ENCODE results near the gene PUS10.
"Not testable (repeated sequence)": the region's sequence is repeated elsewhere in the genome, so short reads cannot be mapped to it uniquely, and the experiment has no call there.

PUS10 gene

DNA sequence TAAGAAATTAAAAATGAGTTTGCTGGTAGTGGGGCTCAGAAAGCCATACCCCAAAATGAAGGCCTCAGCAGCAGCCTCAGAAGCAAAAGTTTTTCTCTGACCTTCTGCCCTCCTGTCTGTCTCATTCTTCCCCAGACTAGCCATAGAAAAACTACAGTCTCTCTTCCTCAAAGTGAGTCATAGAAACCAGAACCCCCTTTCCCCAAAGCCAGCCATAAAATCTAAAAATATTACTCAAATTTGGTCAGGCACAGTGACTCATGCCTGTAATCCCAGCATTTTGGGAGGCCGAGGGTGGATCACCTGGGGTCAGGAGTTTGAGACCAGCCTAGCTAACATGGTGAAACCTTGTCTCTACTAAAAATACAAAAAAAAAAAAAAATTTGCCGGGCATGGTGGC is 5.8 kb downstream of the PUS10 start:
- DNase-seq: not testable (repeated sequence)

DNA sequence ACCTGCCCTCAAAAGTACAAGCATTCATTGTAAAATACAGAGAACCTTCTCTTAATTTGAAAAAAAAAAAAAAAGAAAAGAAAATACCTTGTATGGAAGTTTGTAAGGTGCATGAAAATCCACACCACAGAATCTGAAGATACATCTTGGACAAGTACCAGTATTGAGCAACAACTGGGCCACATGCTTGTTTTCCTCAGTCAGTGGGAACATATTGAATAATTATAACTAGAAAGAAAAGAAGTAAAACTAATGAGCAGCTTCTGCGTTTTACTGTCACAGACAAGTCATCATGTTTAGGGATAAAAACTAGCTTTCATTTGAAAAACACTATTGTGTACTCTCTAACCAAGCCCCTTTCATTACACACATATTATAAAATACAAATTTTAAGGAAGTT is 6.4 kb downstream of the PUS10 start:
- DNase-seq: no peak

DNA sequence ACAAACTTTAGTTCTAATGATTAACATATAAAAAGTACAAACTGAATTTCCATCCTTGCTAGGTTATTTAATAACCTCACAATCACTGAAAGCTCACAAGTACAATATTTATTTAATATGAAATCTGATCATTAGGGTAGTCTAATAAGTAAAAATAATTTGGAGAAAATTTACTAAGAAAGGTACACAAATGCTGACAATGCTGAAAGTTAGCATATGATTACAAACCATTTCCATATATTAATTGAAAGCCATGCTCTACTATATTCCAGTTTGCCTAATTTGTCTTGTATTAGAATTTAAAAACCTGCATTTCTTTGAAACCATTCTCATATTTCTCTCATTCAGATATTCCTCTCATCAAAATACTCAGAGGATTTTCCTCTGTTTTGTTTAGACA is 8.7 kb downstream of the PUS10 start:
- no peak for DNase-seq

- DNase-seq: no peak
These were observed 11.5 kb downstream of the PUS10 start for GRCh38 chr2:61006486-61007105.

- no peak for DNase-seq
These were observed 12.3 kb downstream of the PUS10 start for GRCh38 chr2:61005736-61006135.

GRCh38 chr2:60998628-60999545 is 19.2 kb downstream of the PUS10 start:
- DNase-seq: no peak

GRCh38 chr2:60994131-60994530 is 23.9 kb downstream of the PUS10 start:
- DNase-seq: no peak

- no peak for DNase-seq
These were observed 25.1 kb downstream of the PUS10 start for GRCh38 chr2:60992985-60993392.

GRCh38 chr2:60991644-60992043 is 26.4 kb downstream of the PUS10 start:
- DNase-seq: no peak

DNA sequence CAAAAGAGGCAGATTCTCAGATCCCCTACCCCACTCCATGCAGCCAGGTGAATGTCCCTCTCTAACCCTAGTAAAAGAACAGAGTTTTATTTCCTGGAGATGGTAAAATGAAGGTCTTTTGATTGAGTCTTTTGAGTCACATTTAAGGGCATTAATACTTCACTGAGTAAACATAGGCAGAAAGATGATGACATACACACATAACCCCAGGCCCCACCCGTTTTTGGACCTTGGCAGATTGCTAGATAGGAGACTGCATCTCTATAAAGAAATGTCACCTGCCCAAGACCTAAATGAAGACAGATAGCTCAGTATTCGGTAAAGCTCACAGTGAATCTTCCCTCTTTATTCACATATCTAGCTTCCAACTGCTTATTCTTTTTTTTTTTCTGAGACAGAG is 28.8 kb downstream of the PUS10 start:
- no peak for DNase-seq

DNA sequence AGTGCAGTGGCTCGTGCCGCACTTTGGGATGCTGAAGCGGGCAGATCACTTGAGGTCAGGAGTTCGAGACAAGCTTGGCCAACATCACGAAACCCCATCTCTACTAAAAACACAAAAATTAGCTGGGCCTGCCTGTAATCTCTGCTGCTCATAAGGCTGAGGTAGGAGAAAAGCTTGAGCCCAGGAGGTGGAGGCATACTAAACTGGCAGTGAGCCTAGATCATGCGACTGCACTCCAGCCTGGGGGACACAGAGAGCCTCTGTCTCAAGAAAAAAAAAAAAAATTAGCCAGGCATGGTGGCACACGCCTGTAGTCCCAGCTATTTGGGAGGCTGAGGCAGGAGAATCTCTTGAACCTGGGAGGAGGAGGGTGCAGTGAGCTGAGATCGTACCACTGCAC is 30.4 kb downstream of the PUS10 start:
- DNase-seq: not testable (repeated sequence)

DNA sequence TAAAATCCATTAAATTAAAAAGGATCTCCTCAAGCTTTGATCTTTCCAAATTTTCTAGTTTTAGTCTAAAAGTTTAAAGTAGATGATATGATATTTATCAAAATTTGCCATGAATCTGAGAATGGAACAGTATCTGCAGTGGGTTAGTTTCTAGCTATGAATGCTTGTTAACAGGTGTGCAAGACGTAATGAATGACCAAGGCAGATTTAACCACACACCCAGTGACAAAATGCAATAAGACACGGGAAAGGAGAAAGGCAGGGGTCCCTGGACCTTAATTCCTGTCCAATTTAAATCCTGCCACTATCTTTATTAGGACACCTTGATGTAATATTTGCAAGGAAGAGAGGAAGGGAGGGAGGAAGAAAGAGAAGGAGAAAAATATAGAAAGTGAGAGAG is 31.0 kb downstream of the PUS10 start:
- no peak for DNase-seq

- no peak for DNase-seq
These were observed 33.3 kb downstream of the PUS10 start for GRCh38 chr2:60984720-60985119.

DNA sequence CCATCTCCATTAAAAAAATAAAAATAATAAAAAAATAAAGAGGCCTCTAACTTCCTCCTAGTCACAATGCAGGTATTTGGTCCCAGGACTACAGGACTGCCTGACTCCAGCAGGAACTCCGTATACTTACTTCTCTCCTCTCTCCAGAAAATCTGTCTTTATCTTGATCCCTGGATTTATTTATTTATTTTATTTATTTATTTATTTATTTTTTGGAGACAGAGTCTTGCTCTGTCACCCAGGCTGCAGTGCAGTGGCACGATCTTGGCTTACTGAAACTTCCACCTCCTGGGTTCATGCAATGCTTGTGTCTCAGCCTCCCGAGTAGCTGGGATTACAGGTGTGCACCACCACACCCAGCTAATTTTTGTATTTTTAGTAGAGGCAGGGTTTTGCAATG is 36.0 kb downstream of the PUS10 start:
- DNase-seq: not testable (repeated sequence)

DNA sequence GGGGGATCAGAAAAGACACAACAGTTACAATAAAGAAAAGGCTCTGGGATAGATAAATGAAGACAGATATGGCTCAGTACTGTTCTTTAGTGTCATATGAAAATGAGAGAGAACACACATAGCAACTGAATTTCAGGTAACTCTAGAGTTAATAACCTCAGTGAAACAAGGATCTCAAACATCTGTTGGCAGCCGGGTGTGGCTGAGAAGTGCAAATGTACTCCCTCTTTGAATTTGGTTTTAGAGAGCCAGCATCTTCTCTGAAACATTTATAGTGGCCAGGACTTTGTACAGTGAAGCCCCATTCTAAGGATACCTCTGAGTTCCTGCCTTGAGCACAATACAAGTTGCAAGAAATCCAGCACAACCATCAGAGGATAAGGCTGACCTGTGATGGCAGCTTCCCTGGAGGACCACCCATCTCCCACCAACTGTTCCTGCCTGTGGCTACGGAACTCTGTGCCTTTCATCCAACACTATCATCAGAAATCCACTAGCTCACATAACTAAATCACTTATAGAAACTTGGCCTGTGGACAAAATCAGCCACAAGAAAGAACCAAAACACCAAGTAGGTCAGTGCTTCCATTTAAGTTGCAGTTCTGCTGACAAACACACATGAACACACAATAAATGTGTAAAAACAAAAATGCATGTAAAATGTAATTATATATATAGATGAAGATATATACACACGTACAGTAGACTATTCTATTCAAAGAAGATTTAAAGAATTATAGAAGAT is 37.8 kb downstream of the PUS10 start:
- no peak for DNase-seq

- DNase-seq: no peak
These were observed 38.8 kb downstream of the PUS10 start for GRCh38 chr2:60979231-60979630.

GRCh38 chr2:60977562-60977895 is 40.5 kb downstream of the PUS10 start:
- no peak for DNase-seq

DNA sequence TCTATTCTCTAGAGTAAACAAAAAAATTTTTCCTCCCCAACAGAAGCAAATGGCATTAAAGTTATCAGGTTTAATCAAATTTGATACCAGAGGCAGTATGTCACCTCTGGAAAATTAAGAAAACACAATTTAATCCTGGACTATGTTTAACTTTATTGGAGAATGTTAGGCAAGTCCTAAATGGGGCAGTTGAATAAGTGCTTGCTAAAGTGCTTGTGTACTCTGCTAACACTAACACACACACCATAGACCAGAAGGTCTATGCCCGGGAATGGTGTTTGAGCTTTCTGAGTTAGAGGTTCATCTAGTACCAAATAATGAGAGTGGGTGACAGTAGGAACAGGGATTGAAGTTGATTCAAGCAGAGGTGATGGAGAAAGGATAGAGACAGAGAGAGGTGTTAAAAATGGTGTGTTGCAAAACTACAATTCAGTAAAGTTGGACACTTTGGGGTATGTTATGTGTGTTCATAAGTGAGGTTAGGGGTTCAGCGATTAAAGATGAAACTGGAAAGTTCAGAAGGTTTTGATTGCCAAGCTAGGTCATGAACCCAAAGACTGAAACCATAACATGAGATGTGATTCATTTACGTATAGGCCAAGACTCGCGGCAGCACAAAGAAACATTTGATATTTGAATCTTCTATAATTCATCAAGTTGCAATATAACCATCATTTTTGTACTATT is 41.0 kb downstream of the PUS10 start:
- DNase-seq: no peak

DNA sequence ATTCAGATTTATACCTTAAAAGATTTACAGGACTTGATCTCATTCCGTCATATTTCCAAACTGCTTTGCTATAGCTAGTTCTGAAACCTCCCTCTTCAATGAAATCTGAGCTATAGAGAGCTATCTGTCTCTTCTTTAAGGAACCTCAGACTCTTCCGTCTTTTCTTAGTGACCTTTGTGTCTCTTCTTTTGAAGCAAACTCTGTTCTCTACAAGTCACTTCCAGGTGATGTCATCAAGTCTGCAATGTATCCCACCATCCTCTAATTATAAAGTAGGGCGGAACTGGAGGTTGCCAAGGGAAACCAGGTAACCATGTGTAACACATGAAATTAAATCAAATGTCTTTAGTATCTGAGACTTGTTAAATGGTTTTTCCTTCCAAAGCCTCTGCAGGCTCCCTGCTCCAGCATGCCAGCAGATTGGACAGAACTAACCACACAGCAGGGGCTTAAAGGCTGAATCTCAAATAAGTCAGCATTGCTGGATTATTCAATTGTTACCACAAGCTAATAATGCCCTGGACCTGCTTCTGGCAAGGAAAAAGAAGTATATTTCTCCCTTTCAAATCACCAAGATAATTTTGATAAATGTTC is 41.7 kb downstream of the PUS10 start:
- no peak for DNase-seq

DNA sequence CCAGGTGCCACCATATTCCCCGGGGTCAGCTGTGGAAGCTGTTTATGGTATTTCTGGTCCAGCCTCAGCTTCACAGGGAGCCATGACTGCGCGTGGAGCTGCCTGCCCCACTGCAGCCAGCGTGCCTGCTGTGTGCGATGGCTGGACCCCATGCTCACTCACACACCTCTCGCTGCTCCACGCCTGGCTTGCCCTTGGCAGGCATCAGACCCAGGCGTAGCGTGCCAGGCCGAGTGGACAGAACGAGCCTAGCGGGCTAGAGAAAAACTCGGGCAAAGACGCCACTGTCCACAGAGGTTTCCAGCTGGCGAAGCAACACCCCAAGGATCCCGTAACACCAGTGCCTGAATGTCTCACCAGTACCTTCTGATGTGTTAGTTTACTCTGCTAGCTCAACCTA is 43.4 kb downstream of the PUS10 start:
- no peak for DNase-seq

DNA sequence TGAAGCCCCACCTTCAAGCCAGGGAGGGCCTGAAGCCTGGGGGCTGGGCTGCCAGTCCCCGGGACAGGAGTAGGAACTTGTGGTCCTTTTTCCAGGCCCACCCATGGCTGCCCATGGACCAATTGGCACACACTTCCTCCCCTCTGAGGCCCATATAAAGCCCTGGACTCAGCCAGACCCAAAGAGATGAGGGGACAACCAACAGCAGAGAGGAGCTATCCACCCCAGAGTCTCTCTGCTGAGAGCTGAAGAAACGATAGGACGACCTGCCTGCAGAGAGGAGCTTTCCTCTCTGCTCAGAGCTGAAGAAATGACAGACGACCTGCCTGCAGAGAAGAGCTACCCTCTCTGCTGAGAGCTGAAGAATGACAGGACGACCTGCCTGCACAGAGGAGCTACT is 44.4 kb downstream of the PUS10 start:
- no peak for DNase-seq

DNA sequence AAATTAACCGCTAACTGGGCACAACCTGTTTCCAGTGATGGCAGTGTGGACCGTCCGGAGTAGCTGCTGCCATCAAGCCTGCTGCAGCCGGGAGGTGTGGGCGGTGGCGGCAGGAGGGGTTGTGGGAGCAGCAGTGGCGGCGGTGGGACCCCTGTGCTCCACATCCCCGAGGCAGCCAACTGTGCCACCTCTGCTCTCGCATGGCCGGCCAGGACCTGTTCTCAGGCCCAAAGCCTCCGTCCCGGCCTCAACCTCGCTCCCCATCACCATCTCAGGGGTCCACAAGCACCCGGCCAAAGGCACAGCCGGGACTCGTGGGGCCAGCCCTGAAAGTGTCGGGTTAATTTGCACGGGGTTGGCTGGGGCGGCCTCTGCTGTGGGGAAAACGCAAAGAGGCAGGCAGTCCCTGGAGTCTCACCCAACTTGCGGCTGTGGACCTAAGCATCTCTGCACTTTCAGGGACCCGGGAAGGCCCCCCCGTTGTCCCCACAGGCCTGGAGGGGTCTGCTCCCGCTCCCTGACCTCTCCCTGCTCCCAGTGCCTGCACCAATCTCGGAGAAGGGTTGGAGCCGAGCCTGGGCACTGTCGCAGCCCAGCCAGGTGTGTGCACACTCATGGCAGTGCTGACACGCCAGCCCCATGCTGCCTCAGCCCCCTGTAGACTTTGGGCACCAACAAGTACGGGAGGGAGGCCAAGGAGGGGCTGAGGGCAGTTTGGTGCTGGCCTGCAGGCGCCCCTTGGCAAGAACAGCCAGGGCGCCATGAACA is 45.0 kb downstream of the PUS10 start:
- no peak for DNase-seq
